ENCODE data around the gene USF3. TPM values are rescaled to one million over a fixed set of nuclear protein-coding genes. Genes with fewer than 3 reads are reported as not detected.

USF3 gene
- polyA plus RNA-seq, 3 donors = 1.6 to 4.5 (median 3.3) TPM

DNA sequence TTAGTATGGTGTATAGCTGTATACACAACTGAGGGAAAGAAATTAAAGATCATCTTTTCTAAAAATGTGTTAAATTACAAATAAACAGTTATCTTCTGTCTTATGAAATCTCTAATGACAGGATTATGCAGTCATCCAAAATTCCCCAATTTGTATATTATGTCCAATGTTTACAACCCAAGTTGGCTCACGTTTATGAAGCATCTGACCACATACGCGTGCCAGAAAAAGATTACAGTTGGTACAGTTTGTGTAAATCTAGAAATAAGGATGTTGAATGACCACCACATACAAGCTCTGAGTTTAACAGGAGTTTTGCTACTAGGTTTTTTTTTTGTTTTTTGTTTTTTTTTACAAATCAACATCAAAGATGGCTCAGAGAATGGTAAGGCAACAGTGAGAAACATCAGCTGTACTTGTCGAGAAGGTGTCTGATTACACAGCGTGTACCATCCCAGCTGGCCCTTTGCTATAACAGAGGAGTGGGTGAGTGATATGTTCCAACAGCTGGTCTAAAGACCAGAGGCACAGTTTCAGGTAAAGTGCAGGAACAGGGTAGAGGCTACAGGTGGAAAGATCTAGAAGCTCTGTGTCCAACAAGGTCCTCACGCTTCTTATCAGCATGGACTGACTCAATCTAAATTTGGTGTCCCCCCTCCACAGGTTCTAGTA lies 47.1 kb downstream of the USF3 start:
- no peak overlapping the region for H2AFZ ChIP-seq (ENCODE audit: insufficient read depth, low read depth, low read length, poor library complexity, severe bottlenecking)
- no peak overlapping the region for H3K9ac ChIP-seq (ENCODE audit: insufficient read depth, low read length, poor library complexity, severe bottlenecking)
- H3K27ac ChIP-seq (ENCODE audit: low read depth in 1 of 2, low read length in 2 of 2) = no peak overlapping the region
- H3K4me1 Mint-ChIP-seq = no peaks in the 10 kb centered on the region
- intact Hi-C loops (cut with micrococcal nuclease) = no loop called here
- peaks cover 18 to 30% (median 26%) of the 10 kb centered on the region in 7 donors for H3K9me3 Mint-ChIP-seq
- H3K27ac Mint-ChIP-seq = no peak overlapping the region
- peaks cover 16% of the 10 kb centered on the region in 2 donors for H3K9me3 ChIP-seq (replicated peaks in 1 of 2; ENCODE audit: control insufficient read depth in 1 of 2, insufficient read depth in 1 of 2, low read length in 2 of 2)
- H3K27me3 ChIP-seq (ENCODE audit: control insufficient read depth in 2 of 2, insufficient read depth in 2 of 2, low read length in 2 of 2) = no peaks in the 10 kb centered on the region
- H3K4me1 ChIP-seq (ENCODE audit: control insufficient read depth in 1 of 2, insufficient read depth in 2 of 2, low read length in 2 of 2) = no peaks in the 10 kb centered on the region
- TF ChIP-seq, protein P1, sequence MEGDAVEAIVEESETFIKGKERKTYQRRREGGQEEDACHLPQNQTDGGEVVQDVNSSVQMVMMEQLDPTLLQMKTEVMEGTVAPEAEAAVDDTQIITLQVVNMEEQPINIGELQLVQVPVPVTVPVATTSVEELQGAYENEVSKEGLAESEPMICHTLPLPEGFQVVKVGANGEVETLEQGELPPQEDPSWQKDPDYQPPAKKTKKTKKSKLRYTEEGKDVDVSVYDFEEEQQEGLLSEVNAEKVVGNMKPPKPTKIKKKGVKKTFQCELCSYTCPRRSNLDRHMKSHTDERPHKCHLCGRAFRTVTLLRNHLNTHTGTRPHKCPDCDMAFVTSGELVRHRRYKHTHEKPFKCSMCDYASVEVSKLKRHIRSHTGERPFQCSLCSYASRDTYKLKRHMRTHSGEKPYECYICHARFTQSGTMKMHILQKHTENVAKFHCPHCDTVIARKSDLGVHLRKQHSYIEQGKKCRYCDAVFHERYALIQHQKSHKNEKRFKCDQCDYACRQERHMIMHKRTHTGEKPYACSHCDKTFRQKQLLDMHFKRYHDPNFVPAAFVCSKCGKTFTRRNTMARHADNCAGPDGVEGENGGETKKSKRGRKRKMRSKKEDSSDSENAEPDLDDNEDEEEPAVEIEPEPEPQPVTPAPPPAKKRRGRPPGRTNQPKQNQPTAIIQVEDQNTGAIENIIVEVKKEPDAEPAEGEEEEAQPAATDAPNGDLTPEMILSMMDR (IDR thresholded peaks at IDR 0.05) = no peak
- H4K20me1 ChIP-seq (ENCODE audit: insufficient read depth, low read length) = no peaks in the 10 kb centered on the region
- no peak overlapping the region for H3K4me3 ChIP-seq (replicated peaks in 1 of 3; ENCODE audit: low read depth in 2 of 3, low read length in 3 of 3)
- peaks cover 4 to 21% of the 10 kb centered on the region in 2 donors for H3K36me3 Mint-ChIP-seq
- H3K4me3 Mint-ChIP-seq = no peak overlapping the region
- no peaks in the 10 kb centered on the region for H3K36me3 ChIP-seq (replicated peaks in 1 of 2; ENCODE audit: control insufficient read depth in 1 of 2, insufficient read depth in 2 of 2, low read length in 2 of 2)
- H3K4me2 ChIP-seq (replicated peaks; ENCODE audit: extremely low read depth, low read length, poor library complexity, severe bottlenecking) = no peak overlapping the region
- DNase-seq = no peak
- 100% methylated on average over 1 of the region's 6 CpGs for WGBS (ENCODE audit: insufficient coverage)
- H3K27me3 Mint-ChIP-seq (ENCODE audit: low read depth in 3 of 3) = no peaks in the 10 kb centered on the region
- no peaks in the 10 kb centered on the region for H3K79me2 ChIP-seq (ENCODE audit: insufficient read depth, low read length)

DNA sequence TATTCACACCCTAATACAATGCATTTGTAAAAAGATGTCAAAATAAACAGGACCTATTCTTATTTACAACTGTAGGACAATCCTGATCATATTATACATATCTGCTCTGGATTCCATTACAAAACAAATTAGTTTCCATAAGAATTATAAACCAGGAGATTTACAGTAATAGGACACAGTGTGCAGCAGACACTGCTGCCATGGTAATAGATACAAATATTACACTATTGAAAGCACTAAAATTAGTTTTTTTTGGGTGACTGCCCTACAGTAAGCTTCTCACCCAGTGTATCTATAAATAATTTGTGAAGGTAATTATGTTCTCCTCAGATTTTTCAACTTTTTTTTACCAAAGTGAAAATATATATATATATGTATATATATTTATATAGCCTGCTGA lies 47.9 kb downstream of the USF3 start:
- no peak overlapping the region for H3K4me3 Mint-ChIP-seq
- no peaks in the 10 kb centered on the region for H3K36me3 ChIP-seq (replicated peaks in 1 of 2; ENCODE audit: control insufficient read depth in 1 of 2, insufficient read depth in 2 of 2, low read length in 2 of 2)
- no peaks in the 10 kb centered on the region for H3K79me2 ChIP-seq (ENCODE audit: insufficient read depth, low read length)
- TF ChIP-seq, protein P1 (IDR thresholded peaks at IDR 0.05) = no peak
- peaks cover 16 to 22% of the 10 kb centered on the region in 2 donors for H3K9me3 ChIP-seq (replicated peaks in 1 of 2; ENCODE audit: control insufficient read depth in 1 of 2, insufficient read depth in 1 of 2, low read length in 2 of 2)
- H3K27me3 ChIP-seq (ENCODE audit: control insufficient read depth in 2 of 2, insufficient read depth in 2 of 2, low read length in 2 of 2) = no peaks in the 10 kb centered on the region
- no peak overlapping the region for H3K27ac ChIP-seq (ENCODE audit: low read depth in 1 of 2, low read length in 2 of 2)
- no peak overlapping the region for H3K9ac ChIP-seq (ENCODE audit: insufficient read depth, low read length, poor library complexity, severe bottlenecking)
- no peak overlapping the region for H3K4me3 ChIP-seq (replicated peaks in 1 of 3; ENCODE audit: low read depth in 2 of 3, low read length in 3 of 3)
- H3K4me2 ChIP-seq (replicated peaks; ENCODE audit: extremely low read depth, low read length, poor library complexity, severe bottlenecking) = no peak overlapping the region
- H4K20me1 ChIP-seq (ENCODE audit: insufficient read depth, low read length) = no peaks in the 10 kb centered on the region
- peaks cover 4 to 21% of the 10 kb centered on the region in 2 donors for H3K36me3 Mint-ChIP-seq
- no peaks in the 10 kb centered on the region for H3K4me1 ChIP-seq (ENCODE audit: control insufficient read depth in 1 of 2, insufficient read depth in 2 of 2, low read length in 2 of 2)
- peaks cover 25 to 38% (median 34%) of the 10 kb centered on the region in 7 donors for H3K9me3 Mint-ChIP-seq
- H2AFZ ChIP-seq (ENCODE audit: insufficient read depth, low read depth, low read length, poor library complexity, severe bottlenecking) = no peak overlapping the region
- intact Hi-C loops (cut with micrococcal nuclease) = no loop called here
- no peaks in the 10 kb centered on the region for H3K4me1 Mint-ChIP-seq
- DNase-seq = no peak
- H3K27me3 Mint-ChIP-seq (ENCODE audit: low read depth in 3 of 3) = no peaks in the 10 kb centered on the region
- no peak overlapping the region for H3K27ac Mint-ChIP-seq
